ENCODE measurements around the gene HK1. TPM values are rescaled to one million over a fixed set of nuclear protein-coding genes. Genes with fewer than 3 reads are reported as not detected.

The HK1 gene
- total and polyA plus RNA-seq, 2 of the 13 experiments (the other 11 are each of a cell fraction or from before 2014, with no cell fraction given) = 0.29 to 1.5 TPM

DNA sequence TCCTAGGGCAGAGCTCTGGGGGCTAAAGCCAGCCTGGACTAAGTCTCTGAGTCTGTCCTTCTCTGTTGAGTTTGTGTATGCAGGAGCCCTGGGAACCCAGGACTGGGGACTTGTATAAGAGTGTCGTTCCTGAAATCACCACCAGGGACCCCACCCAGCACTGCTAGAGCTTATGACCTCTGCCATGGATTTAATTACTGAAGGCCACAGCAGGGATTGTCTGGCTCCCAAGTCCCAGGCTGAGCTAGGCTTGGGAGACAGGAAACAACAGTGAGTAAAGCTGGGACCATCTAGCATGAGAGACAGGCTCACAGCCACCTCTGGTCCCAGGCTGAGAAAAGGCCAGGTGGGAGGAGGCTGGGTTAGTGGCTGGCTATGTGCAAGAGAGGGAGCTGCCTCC lies 171.5 kb downstream of the HK1 start:
- Histone ChIP-seq H3K79me2 (ENCODE audit: insufficient read depth, low read length) (no peaks in the 10 kb centered on the region), H3K4me3 (replicated peaks in 1 of 3; ENCODE audit: insufficient read depth in 1 of 3, low read depth in 2 of 3, low read length in 3 of 3) (no peak overlapping the region), H3K9ac (ENCODE audit: insufficient read depth, low read depth, low read length) (no peak overlapping the region), H3K4me1 (ENCODE audit: insufficient read depth, low read length) (peaks cover 61% of the 10 kb centered on the region), H3K36me3 (replicated peaks in 1 of 2; ENCODE audit: control insufficient read depth in 1 of 2, insufficient read depth in 2 of 2, low read length in 2 of 2) (no peaks in the 10 kb centered on the region), H3K9me3 (ENCODE audit: low read length) (no peaks in the 10 kb centered on the region), H4K20me1 (ENCODE audit: insufficient read depth, low read length) (no peaks in the 10 kb centered on the region), H2AFZ (ENCODE audit: low read length) (no peak overlapping the region), H3K27ac (ENCODE audit: extremely low read length, insufficient read depth, low read length) (no peak overlapping the region), H3K4me2 (ENCODE audit: low read depth, low read length) (peak overlapping the region; percentile 40; the same call in 1 of the 2 replicates), H3K27me3 (ENCODE audit: control insufficient read depth in 1 of 2, insufficient read depth in 2 of 2, low read length in 2 of 2) (peaks cover 0 to 3% of the 10 kb centered on the region in 2 experiments; a peak in 2 of 5 replicates)
- WGBS (ENCODE audit: low lambda C conversion rate) = 0% methylated on average over 1 of the region's 1 CpG
- ATAC-seq = peak; percentile 85
- in situ Hi-C loops (cut with HindIII; ENCODE audit: extremely low pct_ligation_motif_present, low pct_unique_long_range_greater_than_20kb) = no loop called here
- BruUV-seq (replicated peaks) = no TSS peak
- intact Hi-C loops (cut with micrococcal nuclease; ENCODE audit: unreplicated experiment) = no loop called here
- ChIA-PET CTCF (ENCODE audit: low intra/inter-chr PET ratio, low total read pairs) (interaction anchor here (1.2 kb wide), 1 partner anchor 41 kb away, joined by 4 read pairs; no protein-coding TSS in a partner anchor), POLR2A (interaction anchor here (1.0 kb wide), 1 partner anchor 9 kb away, joined by 3 read pairs; no protein-coding TSS in a partner anchor)
- peak; percentile 79 for FAIRE-seq
- DNase-seq (ENCODE audit: low spot score) = peak; percentile 73
- no peak for TF ChIP-seq ZNF709 (CRISPR knock-in tag; IDR thresholded peaks at IDR 0.05)
- TF ChIP-seq TCF7 (IDR thresholded peaks at IDR 0.05; ENCODE audit: low read depth) = no peak
- no peak for TF ChIP-seq KLF12 (CRISPR knock-in tag; IDR thresholded peaks at IDR 0.05; ENCODE audit: borderline replicate concordance)
- TF ChIP-seq ARNT2 (CRISPR knock-in tag; IDR thresholded peaks at IDR 0.05; ENCODE audit: low read depth) = no peak
- TF ChIP-seq ONECUT2 (CRISPR knock-in tag; IDR thresholded peaks at IDR 0.05) = no peak
- TF ChIP-seq, protein P1, sequence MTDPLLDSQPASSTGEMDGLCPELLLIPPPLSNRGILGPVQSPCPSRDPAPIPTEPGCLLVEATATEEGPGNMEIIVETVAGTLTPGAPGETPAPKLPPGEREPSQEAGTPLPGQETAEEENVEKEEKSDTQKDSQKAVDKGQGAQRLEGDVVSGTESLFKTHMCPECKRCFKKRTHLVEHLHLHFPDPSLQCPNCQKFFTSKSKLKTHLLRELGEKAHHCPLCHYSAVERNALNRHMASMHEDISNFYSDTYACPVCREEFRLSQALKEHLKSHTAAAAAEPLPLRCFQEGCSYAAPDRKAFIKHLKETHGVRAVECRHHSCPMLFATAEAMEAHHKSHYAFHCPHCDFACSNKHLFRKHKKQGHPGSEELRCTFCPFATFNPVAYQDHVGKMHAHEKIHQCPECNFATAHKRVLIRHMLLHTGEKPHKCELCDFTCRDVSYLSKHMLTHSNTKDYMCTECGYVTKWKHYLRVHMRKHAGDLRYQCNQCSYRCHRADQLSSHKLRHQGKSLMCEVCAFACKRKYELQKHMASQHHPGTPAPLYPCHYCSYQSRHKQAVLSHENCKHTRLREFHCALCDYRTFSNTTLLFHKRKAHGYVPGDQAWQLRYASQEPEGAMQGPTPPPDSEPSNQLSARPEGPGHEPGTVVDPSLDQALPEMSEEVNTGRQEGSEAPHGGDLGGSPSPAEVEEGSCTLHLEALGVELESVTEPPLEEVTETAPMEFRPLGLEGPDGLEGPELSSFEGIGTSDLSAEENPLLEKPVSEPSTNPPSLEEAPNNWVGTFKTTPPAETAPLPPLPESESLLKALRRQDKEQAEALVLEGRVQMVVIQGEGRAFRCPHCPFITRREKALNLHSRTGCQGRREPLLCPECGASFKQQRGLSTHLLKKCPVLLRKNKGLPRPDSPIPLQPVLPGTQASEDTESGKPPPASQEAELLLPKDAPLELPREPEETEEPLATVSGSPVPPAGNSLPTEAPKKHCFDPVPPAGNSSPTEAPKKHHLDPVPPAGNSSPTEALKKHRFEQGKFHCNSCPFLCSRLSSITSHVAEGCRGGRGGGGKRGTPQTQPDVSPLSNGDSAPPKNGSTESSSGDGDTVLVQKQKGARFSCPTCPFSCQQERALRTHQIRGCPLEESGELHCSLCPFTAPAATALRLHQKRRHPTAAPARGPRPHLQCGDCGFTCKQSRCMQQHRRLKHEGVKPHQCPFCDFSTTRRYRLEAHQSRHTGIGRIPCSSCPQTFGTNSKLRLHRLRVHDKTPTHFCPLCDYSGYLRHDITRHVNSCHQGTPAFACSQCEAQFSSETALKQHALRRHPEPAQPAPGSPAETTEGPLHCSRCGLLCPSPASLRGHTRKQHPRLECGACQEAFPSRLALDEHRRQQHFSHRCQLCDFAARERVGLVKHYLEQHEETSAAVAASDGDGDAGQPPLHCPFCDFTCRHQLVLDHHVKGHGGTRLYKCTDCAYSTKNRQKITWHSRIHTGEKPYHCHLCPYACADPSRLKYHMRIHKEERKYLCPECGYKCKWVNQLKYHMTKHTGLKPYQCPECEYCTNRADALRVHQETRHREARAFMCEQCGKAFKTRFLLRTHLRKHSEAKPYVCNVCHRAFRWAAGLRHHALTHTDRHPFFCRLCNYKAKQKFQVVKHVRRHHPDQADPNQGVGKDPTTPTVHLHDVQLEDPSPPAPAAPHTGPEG (CRISPR knock-in tag; IDR thresholded peaks at IDR 0.05) = no peak
- 0 out of 2 replicates have a peak, but pooled peaks have one; percentile 34 for TF ChIP-seq PITX1 (CRISPR knock-in tag; IDR thresholded peaks at IDR 0.05)
- TF ChIP-seq, protein P2, sequence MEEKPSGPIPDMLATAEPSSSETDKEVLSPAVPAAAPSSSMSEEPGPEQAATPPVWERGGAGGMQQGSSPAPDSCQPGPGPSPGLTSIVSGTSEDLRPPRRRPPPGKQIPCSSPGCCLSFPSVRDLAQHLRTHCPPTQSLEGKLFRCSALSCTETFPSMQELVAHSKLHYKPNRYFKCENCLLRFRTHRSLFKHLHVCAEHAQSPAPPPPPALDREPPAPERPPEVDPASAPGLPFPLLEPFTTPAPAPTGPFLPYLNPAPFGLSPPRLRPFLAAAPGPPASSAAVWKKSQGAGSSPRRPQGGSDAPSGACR (CRISPR knock-in tag; IDR thresholded peaks at IDR 0.05) = no peak
- 0 out of 2 replicates have a peak, but pooled peaks have one; percentile 29 for TF ChIP-seq CBX5 (CRISPR knock-in tag; IDR thresholded peaks at IDR 0.05; ENCODE audit: borderline replicate concordance)
- no peak for TF ChIP-seq ZNF773 (CRISPR knock-in tag; IDR thresholded peaks at IDR 0.05; ENCODE audit: borderline replicate concordance)
- no peak for TF ChIP-seq ZFP82 (CRISPR knock-in tag; IDR thresholded peaks at IDR 0.05; ENCODE audit: borderline replicate concordance)
- TF ChIP-seq, protein P3, sequence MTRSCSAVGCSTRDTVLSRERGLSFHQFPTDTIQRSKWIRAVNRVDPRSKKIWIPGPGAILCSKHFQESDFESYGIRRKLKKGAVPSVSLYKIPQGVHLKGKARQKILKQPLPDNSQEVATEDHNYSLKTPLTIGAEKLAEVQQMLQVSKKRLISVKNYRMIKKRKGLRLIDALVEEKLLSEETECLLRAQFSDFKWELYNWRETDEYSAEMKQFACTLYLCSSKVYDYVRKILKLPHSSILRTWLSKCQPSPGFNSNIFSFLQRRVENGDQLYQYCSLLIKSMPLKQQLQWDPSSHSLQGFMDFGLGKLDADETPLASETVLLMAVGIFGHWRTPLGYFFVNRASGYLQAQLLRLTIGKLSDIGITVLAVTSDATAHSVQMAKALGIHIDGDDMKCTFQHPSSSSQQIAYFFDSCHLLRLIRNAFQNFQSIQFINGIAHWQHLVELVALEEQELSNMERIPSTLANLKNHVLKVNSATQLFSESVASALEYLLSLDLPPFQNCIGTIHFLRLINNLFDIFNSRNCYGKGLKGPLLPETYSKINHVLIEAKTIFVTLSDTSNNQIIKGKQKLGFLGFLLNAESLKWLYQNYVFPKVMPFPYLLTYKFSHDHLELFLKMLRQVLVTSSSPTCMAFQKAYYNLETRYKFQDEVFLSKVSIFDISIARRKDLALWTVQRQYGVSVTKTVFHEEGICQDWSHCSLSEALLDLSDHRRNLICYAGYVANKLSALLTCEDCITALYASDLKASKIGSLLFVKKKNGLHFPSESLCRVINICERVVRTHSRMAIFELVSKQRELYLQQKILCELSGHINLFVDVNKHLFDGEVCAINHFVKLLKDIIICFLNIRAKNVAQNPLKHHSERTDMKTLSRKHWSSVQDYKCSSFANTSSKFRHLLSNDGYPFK (CRISPR knock-in tag; IDR thresholded peaks at IDR 0.05; ENCODE audit: borderline replicate concordance) = no peak
- peak; percentile 35 for TF ChIP-seq XRCC5 (optimal IDR thresholded peaks at IDR 0.05; ENCODE audit: low read length)
- TF ChIP-seq ZNF354B (CRISPR knock-in tag; IDR thresholded peaks at IDR 0.05) = no peak
- no peak for TF ChIP-seq CHD2 (IDR thresholded peaks at IDR 0.05; ENCODE audit: low read depth, low read length)

Measured in HepG2 (cell line).